ENCODE data around the gene ACSM2B.
"Not testable (repeated sequence)": the region's sequence is repeated elsewhere in the genome, so short reads cannot be mapped to it uniquely, and the experiment has no call there.

DNA sequence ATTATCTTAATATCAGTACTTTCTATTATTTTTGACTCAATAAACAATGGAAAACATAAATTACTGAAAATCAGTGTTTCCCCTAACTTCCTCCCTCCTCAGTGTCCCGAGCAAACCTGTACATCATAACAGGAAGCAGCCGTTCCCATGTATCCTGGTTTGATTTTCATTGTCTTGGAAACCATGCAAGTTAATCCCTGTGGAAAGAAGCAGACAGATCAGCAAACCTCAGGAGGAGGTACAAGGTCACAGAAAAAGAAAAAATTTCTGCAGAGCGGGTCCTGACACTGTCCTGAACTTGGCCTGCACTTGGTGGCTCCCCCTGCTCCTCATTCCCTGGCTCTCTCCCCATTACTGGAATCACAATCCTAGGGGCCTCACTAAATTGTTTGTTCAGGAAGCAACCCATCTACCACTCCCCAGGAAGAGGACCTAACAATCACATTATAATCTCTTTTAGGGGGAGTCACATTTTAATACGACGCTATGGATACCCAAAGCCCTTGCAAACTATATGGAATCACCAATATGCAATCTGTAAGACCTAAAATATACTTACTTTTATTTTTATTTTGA lies 29.8 kb downstream of the ACSM2B start:
- TF ChIP-seq, protein P1, sequence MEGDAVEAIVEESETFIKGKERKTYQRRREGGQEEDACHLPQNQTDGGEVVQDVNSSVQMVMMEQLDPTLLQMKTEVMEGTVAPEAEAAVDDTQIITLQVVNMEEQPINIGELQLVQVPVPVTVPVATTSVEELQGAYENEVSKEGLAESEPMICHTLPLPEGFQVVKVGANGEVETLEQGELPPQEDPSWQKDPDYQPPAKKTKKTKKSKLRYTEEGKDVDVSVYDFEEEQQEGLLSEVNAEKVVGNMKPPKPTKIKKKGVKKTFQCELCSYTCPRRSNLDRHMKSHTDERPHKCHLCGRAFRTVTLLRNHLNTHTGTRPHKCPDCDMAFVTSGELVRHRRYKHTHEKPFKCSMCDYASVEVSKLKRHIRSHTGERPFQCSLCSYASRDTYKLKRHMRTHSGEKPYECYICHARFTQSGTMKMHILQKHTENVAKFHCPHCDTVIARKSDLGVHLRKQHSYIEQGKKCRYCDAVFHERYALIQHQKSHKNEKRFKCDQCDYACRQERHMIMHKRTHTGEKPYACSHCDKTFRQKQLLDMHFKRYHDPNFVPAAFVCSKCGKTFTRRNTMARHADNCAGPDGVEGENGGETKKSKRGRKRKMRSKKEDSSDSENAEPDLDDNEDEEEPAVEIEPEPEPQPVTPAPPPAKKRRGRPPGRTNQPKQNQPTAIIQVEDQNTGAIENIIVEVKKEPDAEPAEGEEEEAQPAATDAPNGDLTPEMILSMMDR (conservative IDR thresholded peaks at IDR 0.05; ENCODE audit: low read depth, low read length): not testable (repeated sequence)
- not testable (repeated sequence) for TF ChIP-seq EZH2phosphoT487 (IDR thresholded peaks at IDR 0.05; ENCODE audit: borderline replicate concordance, low read length)

Data from PC-3 (cell line).